Measurements from ENCODE around the gene VDR.
"Not testable (repeated sequence)": the region's sequence is repeated elsewhere in the genome, so short reads cannot be mapped to it uniquely, and the experiment has no call there.

Gene VDR

DNA sequence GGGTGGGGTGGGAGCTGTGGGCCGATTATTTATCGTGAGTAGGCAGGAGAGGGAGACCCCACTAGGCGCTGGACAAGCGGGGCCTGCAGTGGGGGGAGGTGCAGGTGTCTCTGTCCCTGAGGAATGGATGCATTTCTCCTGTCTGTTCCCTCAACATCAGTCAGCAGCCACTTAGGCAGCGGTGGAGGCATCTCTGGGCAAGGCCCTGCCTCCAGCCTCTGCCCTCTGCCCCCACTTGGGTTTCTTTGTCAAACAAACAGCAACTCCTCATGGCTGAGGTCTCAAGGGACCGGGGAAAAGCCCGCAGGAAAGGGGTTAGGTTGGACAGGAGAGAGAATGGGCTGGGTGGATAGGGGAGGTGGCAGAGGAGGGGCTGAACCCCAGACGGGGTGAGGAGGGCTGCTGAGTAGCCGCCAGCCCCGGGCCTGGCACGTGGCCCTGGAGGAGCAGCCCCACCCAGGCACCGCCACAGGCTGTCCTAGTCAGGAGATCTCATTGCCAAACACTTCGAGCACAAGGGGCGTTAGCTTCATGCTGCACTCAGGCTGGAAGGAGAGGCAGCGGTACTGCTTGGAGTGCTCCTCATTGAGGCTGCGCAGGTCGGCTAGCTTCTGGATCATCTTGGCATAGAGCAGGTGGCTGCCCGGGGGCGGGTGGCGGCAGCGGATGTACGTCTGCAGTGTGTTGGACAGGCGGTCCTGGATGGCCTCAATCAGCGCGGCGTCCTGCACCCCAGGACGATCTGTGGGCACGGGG is 60.4 kb downstream of the VDR start:
- DNase-seq = no peak

- DNase-seq = no peak
Observed at GRCh38 chr12:47843226-47843980, 61.4 kb downstream of the VDR start.

GRCh38 chr12:47842543-47842942 is 62.3 kb downstream of the VDR start:
- DNase-seq = not testable (repeated sequence)

DNA sequence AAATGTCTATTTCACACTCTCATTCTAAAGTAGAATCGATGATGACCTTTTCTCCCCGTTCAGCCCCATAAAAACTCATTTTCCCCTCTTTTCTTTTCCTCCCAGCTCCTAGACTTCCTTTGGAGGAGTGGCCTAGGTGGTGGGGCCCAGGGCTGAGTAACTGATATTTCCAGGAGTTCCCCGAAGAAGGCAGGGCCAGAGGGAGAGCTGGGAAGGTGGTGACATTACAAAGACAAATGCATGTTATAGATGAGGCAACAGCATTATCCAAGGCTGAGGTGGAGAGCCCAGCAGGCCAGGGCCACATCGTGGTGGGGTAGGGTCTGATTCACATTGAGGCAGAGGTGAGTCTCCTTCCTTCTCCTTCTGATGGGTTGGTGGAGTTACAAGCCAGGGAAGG is 62.9 kb downstream of the VDR start:
- DNase-seq = no peak

GRCh38 chr12:47841501-47841900 is 63.3 kb downstream of the VDR start:
- DNase-seq = no peak

- no peak for DNase-seq
Observed at GRCh38 chr12:47840571-47840970, 64.2 kb downstream of the VDR start.

DNA sequence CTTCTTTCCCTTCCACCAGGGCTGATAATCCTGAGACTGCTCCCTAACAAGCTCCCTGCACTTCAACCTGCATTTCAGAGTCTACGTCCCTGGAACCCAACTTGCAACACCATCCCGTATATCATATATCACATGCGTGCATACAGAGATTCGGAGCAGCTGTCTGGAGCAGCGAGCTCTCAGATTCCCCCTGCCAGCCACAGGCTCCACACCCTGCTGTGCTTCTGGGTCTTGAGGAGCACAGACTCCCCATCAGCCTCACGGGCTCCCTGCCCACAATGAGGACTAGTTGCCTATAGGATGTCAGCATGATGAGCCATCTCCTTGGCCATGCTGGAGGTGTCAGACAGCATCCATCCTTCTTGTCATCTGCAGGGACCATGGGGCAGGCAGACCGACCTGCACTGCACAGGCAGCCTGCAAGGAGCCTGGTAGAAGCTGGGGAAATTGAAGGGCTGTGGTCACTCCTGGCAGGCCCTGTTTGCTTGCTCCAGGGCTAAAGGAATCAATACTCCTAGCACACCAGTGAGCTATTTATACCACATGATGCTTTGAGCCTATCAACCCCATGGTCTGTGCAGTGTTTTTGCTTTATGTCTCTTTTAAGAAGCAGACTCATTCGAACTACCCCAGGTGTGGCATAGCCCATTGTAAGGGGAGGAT is 65.4 kb downstream of the VDR start:
- no peak for DNase-seq

DNA sequence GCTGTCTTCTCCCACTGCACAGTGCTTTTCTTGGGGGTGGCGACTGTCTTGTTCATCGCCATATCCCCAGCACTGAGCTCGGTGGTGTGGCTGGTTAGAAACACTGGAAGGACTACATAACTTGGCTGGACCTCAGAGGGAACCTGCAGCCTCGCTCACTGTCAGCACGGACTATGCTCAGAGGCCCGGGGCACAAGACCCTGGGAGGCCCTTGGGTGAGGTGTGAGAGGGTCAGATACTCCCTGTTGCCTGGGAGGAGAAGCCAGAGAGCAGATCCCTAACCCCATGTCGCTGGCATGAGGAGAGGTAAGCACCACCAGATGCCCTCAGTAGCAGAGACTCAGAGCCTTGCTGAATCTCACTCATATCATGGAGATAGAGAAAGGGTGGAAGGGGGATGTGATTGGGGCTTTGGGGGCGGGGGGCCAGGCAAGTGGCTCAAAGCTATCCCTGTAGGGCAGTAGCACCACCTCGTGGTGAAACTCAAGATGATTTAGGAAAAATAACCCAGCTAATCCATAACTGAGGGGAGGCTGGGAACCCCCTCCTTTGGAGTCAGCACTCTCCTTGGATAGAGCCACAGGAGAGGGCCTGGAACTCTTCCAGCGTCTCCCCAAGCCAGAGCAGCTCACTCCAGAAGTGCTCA is 66.4 kb downstream of the VDR start:
- DNase-seq = peak; percentile 20 to 37

DNA sequence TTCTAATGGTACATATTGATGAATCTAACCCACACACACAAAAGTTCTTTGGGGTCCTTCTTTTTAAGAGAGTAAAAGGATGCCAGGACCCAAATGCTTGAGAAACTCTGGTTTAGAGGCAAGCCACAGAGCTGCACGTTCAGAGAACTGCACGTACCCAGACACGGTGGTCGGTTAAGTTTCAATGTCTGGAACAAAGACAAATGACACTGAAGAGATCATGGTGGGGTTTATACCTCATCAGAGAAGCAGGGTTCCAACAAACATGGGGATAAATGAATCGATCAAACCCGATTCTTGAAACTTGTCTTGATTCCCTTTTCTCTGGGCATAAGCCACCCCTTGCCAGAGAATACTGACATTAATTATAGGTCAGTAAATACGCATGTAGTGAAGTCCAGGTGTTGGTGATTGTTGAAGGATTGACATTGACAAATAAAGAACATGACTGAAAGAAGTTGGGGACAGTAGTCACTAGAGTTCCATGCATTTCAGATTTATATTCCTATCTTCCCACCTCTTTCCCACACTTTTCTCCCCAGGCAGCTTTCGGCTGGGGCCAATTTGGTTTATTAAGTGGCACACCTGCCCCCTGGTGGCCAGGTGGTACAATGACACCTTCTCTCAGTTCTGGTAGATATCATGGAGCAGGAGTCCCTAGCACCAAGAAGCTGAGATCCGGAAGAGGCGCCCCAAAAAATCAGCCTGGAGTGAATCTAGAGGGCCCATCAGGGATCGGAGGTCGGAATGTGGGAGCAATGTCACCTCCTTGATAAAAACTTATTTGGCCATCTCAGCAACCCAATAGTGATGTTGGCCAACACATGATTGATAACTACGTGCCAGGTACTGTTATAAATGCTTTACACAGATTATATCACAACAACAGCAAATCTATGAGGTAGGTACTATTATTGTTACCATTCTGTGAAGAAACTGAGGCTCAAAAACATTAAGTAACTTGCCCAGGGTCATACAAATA is 67.3 kb downstream of the VDR start:
- DNase-seq = peak; percentile 45 to 62

- no peak for DNase-seq
Observed at GRCh38 chr12:47835831-47836155, 69.0 kb downstream of the VDR start.

DNA sequence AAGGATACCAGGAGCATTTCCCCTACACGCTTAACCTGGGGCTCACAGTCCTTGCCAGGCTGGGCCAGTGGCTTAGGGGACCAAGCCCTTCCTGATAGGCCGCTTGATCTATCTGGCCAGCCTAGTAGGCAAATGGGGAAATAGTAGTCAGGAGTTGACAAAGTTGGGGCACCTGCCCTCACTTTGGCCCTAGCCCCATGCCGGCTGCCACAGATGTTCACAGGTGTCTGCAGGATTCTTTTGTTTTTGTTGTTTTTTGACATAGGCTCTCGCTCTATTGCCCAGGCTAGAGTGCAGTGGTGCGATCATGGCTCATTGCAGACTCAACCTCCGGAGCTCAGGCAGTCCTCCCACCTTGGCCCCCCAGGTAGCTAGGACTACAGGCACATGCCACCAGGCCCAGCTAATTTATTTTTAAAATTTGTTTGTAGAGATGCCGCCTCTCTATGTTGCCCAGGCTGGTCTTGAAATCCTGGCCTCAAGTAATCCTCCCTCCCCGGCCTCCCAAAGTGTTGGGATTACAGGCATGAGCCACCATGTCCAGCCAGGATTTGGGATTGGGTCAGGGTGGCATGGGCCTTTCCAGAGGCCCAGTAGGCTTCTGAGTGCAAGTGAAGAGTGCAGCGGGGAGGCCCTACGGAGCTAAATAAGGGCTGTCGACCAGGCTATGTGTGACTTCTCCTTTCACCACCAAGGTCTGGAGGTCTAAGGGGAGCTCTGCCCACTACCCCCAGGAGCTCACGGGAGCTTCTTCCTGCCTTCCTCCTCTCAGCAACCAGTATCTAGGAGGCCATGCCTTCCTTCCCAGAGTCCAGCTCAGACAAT is 69.6 kb downstream of the VDR start:
- peak; percentile 54 to 72 for DNase-seq

DNA sequence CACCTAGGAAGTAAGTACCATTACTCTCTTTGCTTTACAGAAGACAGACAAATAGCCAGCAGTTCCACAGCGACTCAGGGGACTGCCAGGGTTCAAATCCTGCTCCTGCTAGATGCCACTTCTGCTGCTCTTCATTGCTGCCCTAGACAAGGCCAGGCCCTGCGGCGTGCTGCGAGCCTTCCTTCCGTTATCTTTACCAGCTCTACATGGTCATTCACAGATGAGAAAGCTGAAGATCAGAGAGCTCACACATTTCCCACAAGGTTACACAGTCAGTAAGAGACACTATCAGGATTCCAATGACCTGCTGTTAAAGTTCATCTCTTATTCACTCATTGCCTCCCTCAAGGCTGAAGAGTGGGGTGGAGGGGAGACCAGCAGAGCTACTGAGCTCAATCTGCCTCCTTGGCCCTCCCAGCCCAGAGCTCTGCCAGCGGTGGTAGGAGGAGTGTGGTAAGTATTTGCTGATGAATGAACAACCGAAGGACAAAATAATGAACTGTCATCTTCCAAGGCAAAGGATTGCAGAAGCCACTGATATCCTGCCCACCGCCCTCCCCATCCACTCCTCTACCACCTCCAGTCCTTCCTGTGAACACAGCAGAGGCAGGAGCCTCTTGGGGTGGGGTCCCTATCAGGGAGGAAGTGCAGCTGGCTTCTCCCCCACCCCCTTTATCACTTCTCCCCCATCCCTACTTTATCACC is 70.4 kb downstream of the VDR start:
- no peak for DNase-seq

GRCh38 chr12:47833591-47834012 is 71.2 kb downstream of the VDR start:
- DNase-seq = no peak

- DNase-seq = no peak
Observed at GRCh38 chr12:47832263-47832933, 72.4 kb downstream of the VDR start.

- no peak for DNase-seq
Observed at GRCh38 chr12:47829584-47829983, 75.2 kb downstream of the VDR start.

GRCh38 chr12:47828976-47829482 is 75.8 kb downstream of the VDR start:
- peak; percentile 29 to 43 for DNase-seq

DNA sequence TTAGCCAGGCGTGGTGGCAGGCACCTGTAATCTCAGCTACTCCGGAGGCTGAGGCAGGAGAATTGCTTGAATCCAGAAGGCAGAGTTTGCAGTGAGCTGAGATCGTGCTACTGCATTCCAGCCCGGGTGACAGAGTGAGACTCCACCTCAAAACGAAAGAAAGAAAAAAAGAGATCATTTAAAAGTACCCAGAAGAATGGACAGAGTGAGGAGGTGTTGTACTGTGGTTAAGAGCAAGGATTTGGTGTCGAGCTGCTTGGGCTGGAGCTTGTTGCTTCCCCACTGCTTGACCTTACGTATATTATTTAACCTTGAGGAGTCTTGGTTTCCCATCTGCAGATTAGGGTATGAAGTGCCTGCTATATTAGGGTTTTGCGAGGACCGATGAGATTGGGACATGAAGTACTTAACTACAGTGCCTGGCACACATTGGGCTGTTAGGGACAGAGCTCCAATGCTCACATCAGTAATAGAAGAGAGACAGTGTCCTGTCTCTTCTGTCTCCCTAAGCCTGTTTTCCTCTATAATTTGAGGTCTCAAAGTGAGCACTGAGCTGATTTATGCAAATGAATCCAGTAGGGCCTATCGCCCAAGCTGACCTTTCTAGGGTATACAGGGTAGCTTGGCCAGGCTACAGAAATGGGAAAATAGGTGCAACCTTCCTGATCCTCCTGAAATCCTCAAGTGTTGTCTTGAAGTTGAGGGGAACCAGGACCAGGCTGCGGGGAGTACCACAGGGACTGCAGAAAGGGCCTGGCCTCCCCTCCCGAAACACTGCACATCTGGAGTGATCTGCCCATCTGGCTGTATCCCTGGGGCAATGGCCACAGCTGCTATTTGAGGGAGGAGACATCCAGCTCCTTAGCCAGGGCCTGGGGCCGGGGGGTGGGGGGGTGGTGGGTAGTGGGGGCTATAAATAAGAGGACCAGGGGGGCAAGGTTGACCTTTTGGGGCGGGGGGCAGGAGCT is 76.5 kb downstream of the VDR start:
- no peak for DNase-seq

- no peak for DNase-seq
Observed at GRCh38 chr12:47825173-47825639, 79.6 kb downstream of the VDR start.

All from Kasumi-1 (cell line).